GM23338 (cell line): ENCODE measurements around the gene RNF166. TPM values are rescaled to one million over a fixed set of nuclear protein-coding genes. Genes with fewer than 3 reads are reported as not detected.

Experiments used
- ATAC-seq: fragments of 200-7000 bp; cut with Tn5 transposase; 3 replicates; pipeline ENCODE4 v1.9.1; 2020
- DNase-seq: peaks from one replicate; pipeline ENCODE4 v3.0.0-alpha.2; 2015; ENCODE audit warnings: low spot score
- H2AFZ ChIP-seq: fragments of 200-600 bp; sonication (generic); 2 replicates; pipeline ENCODE4 v1.8.0; 2016; ENCODE audit warnings: antibody characterized with exemption, mild to moderate bottlenecking, moderate library complexity
- H3F3A ChIP-seq: fragments of 200-600 bp; sonication (generic); replicated peaks from 2 replicates; pipeline ENCODE4 v1.8.0; 2017; ENCODE audit warnings: antibody characterized with exemption, mixed run types, low read depth
- H3K27ac ChIP-seq: fragments of 200-600 bp; sonication (generic); 2 replicates; pipeline ENCODE4 v1.6.1; 2016; ENCODE audit warnings: low read depth
- H3K27me3 ChIP-seq: fragments of 200-600 bp; sonication (generic); 2 replicates; pipeline ENCODE4 v1.8.0; 2016; ENCODE audit warnings: mild to moderate bottlenecking, mixed run types, moderate library complexity; ENCODE audit not compliant: insufficient read depth
- H3K36me3 ChIP-seq: fragments of 200-600 bp; sonication (generic); 2 replicates; pipeline ENCODE4 v1.8.0; 2016; ENCODE audit warnings: mild to moderate bottlenecking; ENCODE audit not compliant: insufficient read depth
- H3K4me1 ChIP-seq: fragments of 200-600 bp; sonication (generic); 2 replicates; pipeline ENCODE4 v1.8.0; 2016; ENCODE audit warnings: mild to moderate bottlenecking, moderate library complexity; ENCODE audit not compliant: insufficient read depth
- H3K4me2 ChIP-seq: fragments of 200-600 bp; sonication (generic); 2 replicates; pipeline ENCODE4 v1.7.1; 2017; ENCODE audit warnings: mixed run types
- H3K4me3 ChIP-seq: fragments of 200-600 bp; sonication (generic); 2 replicates; pipeline ENCODE4 v1.6.1; 2016; ENCODE audit warnings: mixed run types
- H3K79me2 ChIP-seq: fragments of 200-600 bp; sonication (generic); replicated peaks from 2 replicates; pipeline ENCODE4 v1.8.0; 2017; ENCODE audit warnings: mild to moderate bottlenecking; ENCODE audit not compliant: insufficient read depth
- H3K9me2 ChIP-seq: fragments of 200-600 bp; sonication (generic); 2 replicates; pipeline ENCODE4 v1.8.0; 2017; ENCODE audit not compliant: insufficient read depth
- H4K20me1 ChIP-seq: fragments of 200-600 bp; sonication (generic); replicated peaks from 2 replicates; pipeline ENCODE4 v1.8.0; 2017; ENCODE audit warnings: mild to moderate bottlenecking; ENCODE audit not compliant: insufficient read depth
- H3K27ac Mint-ChIP-seq: 2 replicates; pipeline ENCODE4 v1.8.0; 2020; ENCODE audit warnings: inconsistent platforms, mild to moderate bottlenecking, moderate library complexity, mixed read lengths
- H3K27me3 Mint-ChIP-seq: 3 replicates; pipeline ENCODE4 v1.8.0; 2022; ENCODE audit warnings: low read depth, mild to moderate bottlenecking, moderate library complexity, mixed read lengths, inconsistent platforms; ENCODE audit not compliant: insufficient read depth, poor library complexity
- H3K36me3 Mint-ChIP-seq: 3 replicates; pipeline ENCODE4 v1.8.0; 2021; ENCODE audit warnings: low read depth, mild to moderate bottlenecking, inconsistent platforms, moderate library complexity, mixed read lengths
- H3K4me1 Mint-ChIP-seq: 3 replicates; pipeline ENCODE4 v1.8.0; 2020; ENCODE audit warnings: mild to moderate bottlenecking, inconsistent platforms, mixed read lengths
- H3K4me3 Mint-ChIP-seq: 3 replicates; pipeline ENCODE4 v1.8.0; 2021; ENCODE audit warnings: moderate library complexity, mild to moderate bottlenecking, inconsistent platforms, mixed read lengths
- H3K9me3 Mint-ChIP-seq: 3 replicates; pipeline ENCODE4 v1.8.0; 2020; ENCODE audit warnings: moderate library complexity, mild to moderate bottlenecking, inconsistent platforms, mixed read lengths
- CREB1 ChIP-seq: fragments of 250-450 bp; sonication (Bioruptor Pico); IDR thresholded peaks from 2 replicates; pipeline ENCODE4 v1.5.0; 2020; ENCODE audit warnings: low read depth, mild to moderate bottlenecking, moderate library complexity
- ETS1 ChIP-seq: IDR thresholded peaks from 2 replicates; pipeline ENCODE4 v1.6.1; 2016; ENCODE audit warnings: antibody characterized with exemption
- EZH2 ChIP-seq: fragments of 200-600 bp; sonication (generic); IDR thresholded peaks from one replicate; pipeline ENCODE4 v1.8.0; 2017; ENCODE audit warnings: antibody characterized with exemption, mild to moderate bottlenecking, low read depth; ENCODE audit not compliant: unreplicated experiment
- EZH2phosphoT487 ChIP-seq: fragments of 200-600 bp; sonication (generic); IDR thresholded peaks from one replicate; pipeline ENCODE4 v1.8.1; 2018; ENCODE audit warnings: antibody characterized with exemption; ENCODE audit not compliant: unreplicated experiment
- JUNB ChIP-seq: IDR thresholded peaks from one replicate; pipeline ENCODE4 v1.6.1; 2016; ENCODE audit warnings: antibody characterized with exemption; ENCODE audit not compliant: unreplicated experiment
- NANOG ChIP-seq: IDR thresholded peaks from 2 replicates; pipeline ENCODE4 v1.6.1; 2016; ENCODE audit warnings: antibody characterized with exemption, borderline replicate concordance
- POLR2AphosphoS5 ChIP-seq: IDR thresholded peaks from 2 replicates; pipeline ENCODE4 v1.6.1; 2016; ENCODE audit warnings: antibody characterized with exemption, low read depth
- REST ChIP-seq: IDR thresholded peaks from one replicate; pipeline ENCODE4 v1.6.1; 2018; ENCODE audit warnings: antibody characterized with exemption; ENCODE audit not compliant: unreplicated experiment
- STAT1 ChIP-seq: IDR thresholded peaks from one replicate; pipeline ENCODE4 v1.6.1; 2016; ENCODE audit warnings: antibody characterized with exemption; ENCODE audit not compliant: unreplicated experiment
- ZNF114 ChIP-seq: fragments of 250-450 bp; sonication (Bioruptor Pico); IDR thresholded peaks from 2 replicates; pipeline ENCODE4 v1.5.0; 2020; ENCODE audit warnings: mild to moderate bottlenecking, moderate library complexity
- ZNF331 ChIP-seq: fragments of 250-450 bp; sonication (Bioruptor Pico); IDR thresholded peaks from 2 replicates; pipeline ENCODE4 v1.5.0; 2020; ENCODE audit warnings: low read depth, mild to moderate bottlenecking, moderate library complexity
- ZNF462 ChIP-seq: fragments of 250-450 bp; sonication (Bioruptor Pico); IDR thresholded peaks from 2 replicates; pipeline ENCODE4 v1.5.0; 2020; ENCODE audit warnings: mild to moderate bottlenecking, moderate library complexity
- polyA plus RNA-seq: library from polyadenylated mRNA; unstranded; fragments of >200 nt; fragmentation: Nextera tagmentation; extraction: Ambion mirVana; gene quantifications from 2 replicates; pipeline ENCODE4 v1.2.1, GENCODE V29; 2016
- total RNA-seq: library from RNA; depleted of rRNA; stranded (reverse); fragments of >200 nt; shearing (Covaris generic); gene quantifications from 2 replicates; pipeline ENCODE4 v1.2.3, GENCODE V29; 2014
- TF ChIP-seq, protein P1 (sequence below), 2 experiments: fragments of 200-600 bp in 1 of 2; sonication (generic) in 1 of 2; conservative IDR thresholded peaks; 2 replicates each; pipeline versions ENCODE4 v1.5.1 to v1.6.1; 2016 to 2017; ENCODE audit warnings: antibody characterized with exemption in 2 of 2, low read depth in 2 of 2, mild to moderate bottlenecking in 2 of 2, moderate library complexity in 1 of 2

The RNF166 gene
- total and polyA plus RNA-seq, 2 experiments from 2014 or later, result 24.9 to 43.4 TPM

DNA sequence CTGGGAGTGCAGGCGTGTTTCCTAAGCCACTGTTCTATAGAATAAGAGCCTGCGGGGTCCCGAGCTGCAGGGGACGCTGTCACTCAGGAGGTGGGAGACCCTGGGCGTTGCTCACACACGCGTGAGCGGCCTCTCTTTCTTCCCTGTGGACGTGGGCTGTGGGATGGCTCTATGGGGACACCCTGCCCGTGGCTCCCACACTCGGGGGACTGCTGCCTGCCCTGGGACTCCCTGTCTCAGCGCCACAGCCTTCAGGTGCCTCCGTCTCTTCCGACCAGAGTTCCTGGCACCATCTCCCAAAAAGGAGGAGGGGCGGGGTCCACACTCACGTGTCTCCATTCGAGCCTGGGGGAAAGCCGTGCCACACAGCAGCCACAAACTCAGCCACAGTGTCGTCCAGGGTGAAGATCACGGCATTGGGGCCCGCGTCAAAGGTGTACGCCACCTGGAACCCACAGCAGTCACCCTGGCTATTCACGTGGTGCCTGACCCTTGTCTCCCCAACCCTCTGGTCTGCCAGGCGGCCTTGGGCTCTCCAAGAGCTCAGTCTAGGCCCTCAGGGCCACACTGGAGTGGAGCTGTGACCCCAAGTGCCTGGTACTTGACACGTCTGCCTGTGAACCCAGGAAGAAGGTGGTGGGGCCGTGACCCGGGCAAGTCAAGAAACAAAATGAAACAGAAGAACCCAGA lies 51.7 kb downstream of the RNF166 start:
- no peak overlapping the region for H3K27ac ChIP-seq
- H4K20me1 ChIP-seq, result peaks cover 13% of the 10 kb centered on the region; the same call in 1 of the 2 replicates
- peaks cover 2% of the 10 kb centered on the region for H3K27me3 Mint-ChIP-seq
- H3K79me2 ChIP-seq, result peaks cover 23% of the 10 kb centered on the region
- no peak overlapping the region for H2AFZ ChIP-seq
- no peaks in the 10 kb centered on the region for H3K9me3 Mint-ChIP-seq
- DNase-seq (no peak), ATAC-seq (no peak)
- no peaks in the 10 kb centered on the region for H3K27me3 ChIP-seq
- 0 out of 2 replicates have a peak, but pooled peaks cover 4% of the 10 kb centered on the region for H3F3A ChIP-seq
- peaks cover 7% of the 10 kb centered on the region for H3K36me3 ChIP-seq
- H3K9me2 ChIP-seq, result no peaks in the 10 kb centered on the region
- H3K27ac Mint-ChIP-seq, result peak overlapping the region; percentile 31; the same call in 1 of the 2 replicates
- H3K4me3 Mint-ChIP-seq, result no peak overlapping the region
- peaks cover 10% of the 10 kb centered on the region; the same call in 1 of the 2 replicates for H3K4me1 ChIP-seq
- no peak for TF ChIP-seq EZH2
- no peak for TF ChIP-seq CREB1 (CRISPR knock-in tag)
- no peak for TF ChIP-seq NANOG
- TF ChIP-seq POLR2AphosphoS5, result no peak
- TF ChIP-seq REST, result no peak
- TF ChIP-seq ZNF462 (CRISPR knock-in tag), result no peak
- no peak for TF ChIP-seq ZNF114 (CRISPR knock-in tag)
- no peak for TF ChIP-seq ZNF331 (CRISPR knock-in tag)
- TF ChIP-seq JUNB, result no peak
- no peak for TF ChIP-seq EZH2phosphoT487
- no peak for TF ChIP-seq ETS1
- TF ChIP-seq STAT1, result no peak
- TF ChIP-seq, protein P1, sequence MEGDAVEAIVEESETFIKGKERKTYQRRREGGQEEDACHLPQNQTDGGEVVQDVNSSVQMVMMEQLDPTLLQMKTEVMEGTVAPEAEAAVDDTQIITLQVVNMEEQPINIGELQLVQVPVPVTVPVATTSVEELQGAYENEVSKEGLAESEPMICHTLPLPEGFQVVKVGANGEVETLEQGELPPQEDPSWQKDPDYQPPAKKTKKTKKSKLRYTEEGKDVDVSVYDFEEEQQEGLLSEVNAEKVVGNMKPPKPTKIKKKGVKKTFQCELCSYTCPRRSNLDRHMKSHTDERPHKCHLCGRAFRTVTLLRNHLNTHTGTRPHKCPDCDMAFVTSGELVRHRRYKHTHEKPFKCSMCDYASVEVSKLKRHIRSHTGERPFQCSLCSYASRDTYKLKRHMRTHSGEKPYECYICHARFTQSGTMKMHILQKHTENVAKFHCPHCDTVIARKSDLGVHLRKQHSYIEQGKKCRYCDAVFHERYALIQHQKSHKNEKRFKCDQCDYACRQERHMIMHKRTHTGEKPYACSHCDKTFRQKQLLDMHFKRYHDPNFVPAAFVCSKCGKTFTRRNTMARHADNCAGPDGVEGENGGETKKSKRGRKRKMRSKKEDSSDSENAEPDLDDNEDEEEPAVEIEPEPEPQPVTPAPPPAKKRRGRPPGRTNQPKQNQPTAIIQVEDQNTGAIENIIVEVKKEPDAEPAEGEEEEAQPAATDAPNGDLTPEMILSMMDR (conservative IDR thresholded peaks at IDR 0.05; ENCODE audit: low read depth in 2 of 2), result no peak
- no peak overlapping the region for H3K4me3 ChIP-seq
- H3K4me1 Mint-ChIP-seq, result peaks cover 3% of the 10 kb centered on the region; the same call in 2 of the 3 replicates
- no peak overlapping the region for H3K4me2 ChIP-seq
- peaks cover 16% of the 10 kb centered on the region for H3K36me3 Mint-ChIP-seq
